ENCODE results near the gene C1QTNF8.
"Not testable (repeated sequence)": the region's sequence is repeated elsewhere in the genome, so short reads cannot be mapped to it uniquely, and the experiment has no call there.

Gene C1QTNF8

GRCh38 chr16:1092685-1093283 lies 3.3 kb downstream of the C1QTNF8 start:
- DNase-seq = not testable (repeated sequence)

- DNase-seq = no peak
Observed at GRCh38 chr16:1091992-1092552, 4.0 kb downstream of the C1QTNF8 start.

GRCh38 chr16:1090620-1091587 lies 5.1 kb downstream of the C1QTNF8 start:
- DNase-seq = no peak

GRCh38 chr16:1089822-1090619 lies 6.0 kb downstream of the C1QTNF8 start:
- DNase-seq = no peak

GRCh38 chr16:1089439-1089821 lies 6.6 kb downstream of the C1QTNF8 start:
- DNase-seq = no peak

- DNase-seq = no peak
Observed at GRCh38 chr16:1088295-1089170, 7.5 kb downstream of the C1QTNF8 start.

GRCh38 chr16:1086443-1086842 lies 9.6 kb downstream of the C1QTNF8 start:
- DNase-seq = not testable (repeated sequence)

- no peak for DNase-seq
Observed at GRCh38 chr16:1084971-1085370, 11.1 kb downstream of the C1QTNF8 start.

- no peak for DNase-seq
Observed at GRCh38 chr16:1082952-1083675, 12.9 kb downstream of the C1QTNF8 start.

- DNase-seq = no peak
Observed at GRCh38 chr16:1082266-1082951, 13.6 kb downstream of the C1QTNF8 start.

GRCh38 chr16:1081734-1082265 lies 14.2 kb downstream of the C1QTNF8 start:
- no peak for DNase-seq

GRCh38 chr16:1080801-1081733 lies 15.0 kb downstream of the C1QTNF8 start:
- no peak for DNase-seq

- DNase-seq = no peak
Observed at GRCh38 chr16:1079786-1080525, 16.1 kb downstream of the C1QTNF8 start.

- no peak for DNase-seq
Observed at GRCh38 chr16:1079341-1079740, 16.7 kb downstream of the C1QTNF8 start.

GRCh38 chr16:1078579-1079021 lies 17.4 kb downstream of the C1QTNF8 start:
- peak; percentile 43 for DNase-seq

- DNase-seq = no peak
Observed at GRCh38 chr16:1077877-1078578, 18.0 kb downstream of the C1QTNF8 start.

- no peak for DNase-seq
Observed at GRCh38 chr16:1076801-1077576, 19.1 kb downstream of the C1QTNF8 start.
